Skeletal muscle tissue (tissue), 4 donors: ENCODE measurements around the gene SCN4A. TPM values are rescaled to one million over a fixed set of nuclear protein-coding genes. Genes with fewer than 3 reads are reported as not detected.
A peak's percentile ranks its signal among the peaks of the same experiment; 100 is the strongest.

Experiments used
- H3K27ac ChIP-seq: one replicate; pipeline ENCODE4 v1.7.0; 2013; ENCODE audit warnings: mild to moderate bottlenecking, low read depth, low read length, inconsistent platforms
- H3K27me3 ChIP-seq, 3 donors: one replicate each; pipeline ENCODE4 v1.7.0; 2013; ENCODE audit warnings: low read length in 3 of 3; ENCODE audit not compliant: control insufficient read depth in 3 of 3, insufficient read depth in 3 of 3
- H3K36me3 ChIP-seq, 3 donors: one replicate each; pipeline ENCODE4 v1.7.0; 2013; ENCODE audit warnings: low read length in 3 of 3; ENCODE audit not compliant: control insufficient read depth in 3 of 3, insufficient read depth in 3 of 3
- H3K4me1 ChIP-seq, 3 donors: one replicate each; pipeline ENCODE4 v1.7.0; 2013; ENCODE audit warnings: low read length in 3 of 3, mild to moderate bottlenecking in 3 of 3; ENCODE audit not compliant: control insufficient read depth in 3 of 3, insufficient read depth in 3 of 3
- H3K4me3 ChIP-seq, 3 donors: one replicate each; pipeline ENCODE4 v1.7.0; 2013; ENCODE audit warnings: low read length in 3 of 3
- H3K9ac ChIP-seq, 3 donors: one replicate each; pipeline ENCODE4 v1.7.0; 2013; ENCODE audit warnings: low read length in 3 of 3, mild to moderate bottlenecking in 3 of 3, moderate library complexity in 2 of 3, low read depth in 1 of 3
- H3K9me3 ChIP-seq, 3 donors: one replicate each; pipeline ENCODE4 v1.7.0; 2013; ENCODE audit warnings: low read length in 3 of 3; ENCODE audit not compliant: control insufficient read depth in 3 of 3
- total RNA-seq: library from RNA; depleted of rRNA; stranded (reverse); fragments of >200 nt; gene quantifications from one replicate; pipeline ENCODE4 v1.2.3, GENCODE V29; 2014
- donor health status: Osteomylitis.

The SCN4A gene
- total RNA-seq, 1 donor from 2014 or later = 32.9 TPM

GRCh38 chr17:64002658-64003525 is 30.2 kb upstream of the SCN4A start:
- peaks cover 20 to 37% (median 30%) of the 10 kb centered on the region in 3 donors for H3K27me3 ChIP-seq

DNA sequence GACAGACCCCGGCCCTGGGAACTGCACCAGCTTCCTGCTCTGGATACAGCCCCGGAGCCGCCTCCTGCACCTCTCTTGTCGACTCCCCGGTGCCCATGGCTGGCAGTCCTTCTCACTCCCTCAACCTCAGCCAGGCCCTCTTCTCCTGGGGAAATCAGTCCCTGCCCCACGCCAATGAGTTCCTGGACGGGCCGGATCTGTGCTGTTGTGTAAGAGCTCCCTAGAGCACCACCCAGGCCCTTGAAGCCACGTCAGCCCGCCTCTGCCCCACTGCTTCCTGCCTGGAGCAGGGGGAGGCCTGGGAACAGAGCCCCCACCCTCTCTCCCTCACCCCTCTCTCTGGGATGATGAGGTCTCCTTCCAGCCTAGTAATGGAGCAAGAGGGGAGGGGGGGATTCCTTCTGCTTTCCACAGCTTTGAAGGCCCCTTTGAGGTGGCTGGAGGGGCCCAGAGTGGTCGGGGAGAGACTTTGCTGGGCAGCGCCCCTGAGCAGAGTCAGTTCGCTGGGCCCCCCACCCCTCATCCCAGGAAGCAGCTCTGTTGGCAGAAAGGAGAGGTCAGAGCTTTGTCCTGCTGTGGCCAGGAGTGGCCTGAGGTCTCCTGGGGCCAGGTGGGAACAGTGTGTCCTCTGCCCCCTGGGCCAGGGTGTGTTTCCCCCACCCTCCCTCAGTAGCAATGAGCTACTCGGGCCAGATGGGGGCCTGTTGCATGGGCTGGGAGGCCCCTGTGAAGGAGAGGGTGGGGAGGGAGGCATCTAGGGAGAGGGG is 29.2 kb upstream of the SCN4A start:
- no peaks in the 10 kb centered on the region for H3K9me3 ChIP-seq
- H3K27ac ChIP-seq = peak overlapping the region; percentile 30
- H3K9ac ChIP-seq = no peak overlapping the region
- peaks cover 22 to 35% (median 32%) of the 10 kb centered on the region in 3 donors for H3K4me1 ChIP-seq
- peaks cover 20 to 47% (median 38%) of the 10 kb centered on the region in 3 donors for H3K27me3 ChIP-seq
- no peak overlapping the region for H3K4me3 ChIP-seq
- H3K36me3 ChIP-seq = peaks cover 0 to 6% (median 0%) of the 10 kb centered on the region in 3 donors

More at GRCh38 chr17:64002658-64003525, 30.2 kb upstream of the SCN4A start:
- Histone ChIP-seq H3K27ac (peak overlapping the region; percentile 30), H3K9me3 (no peaks in the 10 kb centered on the region), H3K9ac (no peak overlapping the region), H3K36me3 (peaks cover 0 to 6% (median 0%) of the 10 kb centered on the region in 3 donors), H3K4me3 (no peak overlapping the region), H3K4me1 (peaks cover 24 to 32% (median 27%) of the 10 kb centered on the region in 3 donors)

DNA sequence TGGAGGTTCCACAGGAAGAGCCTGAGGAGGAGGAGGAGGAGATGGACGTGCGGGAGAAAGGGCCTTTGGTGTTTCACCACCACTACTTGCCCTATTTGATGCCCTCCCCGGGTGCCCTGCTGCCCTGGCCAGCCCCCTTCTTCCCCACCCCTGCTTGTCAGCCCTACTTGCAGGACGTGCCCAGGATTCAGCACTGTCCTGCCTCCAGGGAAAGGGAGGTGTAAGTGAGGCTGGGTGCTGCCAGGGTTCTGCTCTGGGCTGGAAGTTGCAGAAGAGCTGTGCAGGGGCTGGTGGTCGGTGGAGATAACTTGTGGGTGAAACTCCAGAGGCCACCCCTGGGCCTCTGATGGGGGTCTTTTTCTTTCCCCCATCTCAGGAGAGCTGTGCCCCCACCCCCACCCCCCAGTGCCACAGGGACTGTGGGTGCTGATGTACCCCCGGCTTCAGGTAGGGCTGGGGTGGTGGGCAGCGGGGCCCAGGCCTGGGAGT is 28.4 kb upstream of the SCN4A start:
- Histone ChIP-seq H3K4me3 (no peak overlapping the region), H3K36me3 (peaks cover 0 to 6% (median 0%) of the 10 kb centered on the region in 3 donors), H3K27me3 (peaks cover 20 to 50% (median 38%) of the 10 kb centered on the region in 3 donors), H3K9ac (no peak overlapping the region), H3K4me1 (peaks cover 17 to 32% (median 29%) of the 10 kb centered on the region in 3 donors), H3K9me3 (no peaks in the 10 kb centered on the region), H3K27ac (peak overlapping the region; percentile 30)

GRCh38 chr17:63999680-64000531 is 27.2 kb upstream of the SCN4A start:
- Histone ChIP-seq H3K36me3 (peaks cover 0 to 6% (median 0%) of the 10 kb centered on the region in 3 donors), H3K9ac (no peak overlapping the region), H3K4me1 (peaks cover 10 to 26% (median 26%) of the 10 kb centered on the region in 3 donors), H3K9me3 (no peaks in the 10 kb centered on the region), H3K4me3 (peak overlapping the region in 1 of 3 donors; percentile 13), H3K27me3 (peaks cover 20 to 54% (median 38%) of the 10 kb centered on the region in 3 donors), H3K27ac (no peak overlapping the region)

GRCh38 chr17:63998721-63999679 is 26.3 kb upstream of the SCN4A start:
- H3K36me3 ChIP-seq = peaks cover 0 to 3% (median 0%) of the 10 kb centered on the region in 3 donors
- peaks cover 10 to 26% (median 23%) of the 10 kb centered on the region in 3 donors for H3K4me1 ChIP-seq
- peaks cover 20 to 54% (median 38%) of the 10 kb centered on the region in 3 donors for H3K27me3 ChIP-seq
- H3K27ac ChIP-seq = no peak overlapping the region
- H3K4me3 ChIP-seq = peak overlapping the region in 1 of 3 donors; percentile 62
- H3K9me3 ChIP-seq = no peaks in the 10 kb centered on the region
- peak overlapping the region in 1 of 3 donors; percentile 33 for H3K9ac ChIP-seq

DNA sequence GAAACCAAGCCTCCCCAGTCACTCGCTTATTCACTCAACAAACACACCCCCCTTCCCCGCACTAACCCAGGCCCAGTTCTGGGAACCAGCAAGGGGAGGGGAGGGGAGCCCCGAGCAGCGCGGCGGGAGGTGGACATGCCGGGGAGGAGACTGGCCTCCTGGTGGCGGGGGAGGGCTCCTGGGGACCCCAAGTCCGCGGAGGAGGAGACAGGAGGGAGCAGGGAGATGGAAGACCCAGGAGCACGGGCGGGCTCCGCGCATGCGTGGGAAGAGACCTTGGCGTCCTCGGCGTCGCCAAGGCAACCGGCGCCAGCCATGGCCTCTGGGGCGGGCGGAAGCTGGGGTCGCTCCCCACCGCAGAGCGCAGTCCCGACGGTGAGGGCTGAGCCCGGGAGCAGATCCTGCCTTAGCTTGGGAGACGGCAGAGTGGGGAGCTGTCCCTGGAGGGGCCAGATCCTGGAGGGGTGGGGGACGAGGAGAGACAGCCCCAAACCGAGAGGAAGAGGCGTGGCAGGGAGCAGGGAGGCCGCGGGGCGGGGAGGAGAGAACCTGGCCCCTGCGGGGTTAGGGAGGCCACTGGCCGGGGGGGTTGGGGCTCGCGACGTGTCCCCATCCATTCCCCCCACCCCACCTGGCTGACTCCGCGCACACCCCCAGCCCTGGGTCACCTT is 25.5 kb upstream of the SCN4A start, which contains the start of gene PRR29:
TSS of gene PRR29 (plus strand) at position 302 of the 671 bp plus-strand sequence. CDS start at position 316, 14 bp downstream.
- Histone ChIP-seq H3K27ac (peak within 1 kb of the TSS; percentile 52), H3K36me3 (peaks cover 0 to 3% (median 0%) of the 10 kb centered on the region in 3 donors), H3K27me3 (peaks cover 19 to 47% (median 34%) of the 10 kb centered on the region in 3 donors), H3K9me3 (no peaks in the 10 kb centered on the region), H3K4me1 (peaks cover 10 to 25% (median 23%) of the 10 kb centered on the region in 3 donors), H3K4me3 (peak within 1 kb of the TSS; percentile 62 to 72 (median 62)), H3K9ac (peak within 1 kb of the TSS in 2 of 3 donors; percentile 34 to 69)

DNA sequence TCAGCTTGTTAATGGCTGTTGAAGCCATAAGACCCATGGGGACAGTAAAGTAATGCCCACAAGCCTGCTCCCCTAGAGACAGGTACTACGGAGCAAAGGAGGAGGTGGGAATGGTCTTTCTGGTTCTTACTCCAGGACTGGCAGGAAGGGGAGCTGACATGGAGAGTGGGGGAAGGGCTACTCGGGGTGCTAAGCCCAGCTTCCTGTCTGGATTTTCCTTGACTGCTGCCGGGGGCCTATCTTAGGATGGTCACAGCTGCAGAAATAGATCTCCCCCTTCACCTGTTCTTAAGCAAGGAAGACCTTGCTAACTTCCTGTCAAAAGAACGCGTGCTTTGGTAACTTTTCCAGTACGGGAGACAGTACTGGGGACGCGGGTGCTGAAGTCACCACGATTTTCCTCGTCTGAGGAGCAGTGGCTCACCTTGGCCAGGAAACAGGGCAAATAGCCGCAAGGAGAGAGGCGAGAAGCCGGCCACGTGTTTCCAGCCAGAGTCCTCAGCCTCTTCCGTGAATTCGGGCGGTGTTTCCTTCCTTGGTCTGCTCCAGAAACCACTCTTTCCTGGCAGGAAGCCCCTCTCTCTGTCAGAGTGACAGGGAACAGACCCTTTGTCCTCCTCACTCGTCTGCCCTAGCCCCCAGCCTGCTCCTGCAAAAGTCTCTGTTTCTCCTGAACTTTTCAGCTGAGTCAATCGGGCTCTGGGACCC is 24.8 kb upstream of the SCN4A start:
- Histone ChIP-seq H3K4me3 (peak overlapping the region in 2 of 3 donors; percentile 62 to 72), H3K9me3 (no peaks in the 10 kb centered on the region), H3K9ac (peak overlapping the region in 2 of 3 donors; percentile 34 to 50), H3K27me3 (peaks cover 15 to 47% (median 32%) of the 10 kb centered on the region in 3 donors), H3K36me3 (peaks cover 0 to under 1% (median 0%) of the 10 kb centered on the region in 3 donors), H3K27ac (peak overlapping the region; percentile 52), H3K4me1 (peaks cover 10 to 23% (median 21%) of the 10 kb centered on the region in 3 donors)
